GM19043 (cell line): Measurements from ENCODE around the gene PALLD.
"Not testable (repeated sequence)": the region's sequence is repeated elsewhere in the genome, so short reads cannot be mapped to it uniquely, and the experiment has no call there.

ENCODE experiments used
- ATAC-seq: cut with Tn5 transposase; IDR thresholded peaks from one replicate; pipeline ENCODE4 v1.9.1; 2021; ENCODE audit warnings: low read depth; ENCODE audit not compliant: unreplicated experiment

The PALLD gene

DNA sequence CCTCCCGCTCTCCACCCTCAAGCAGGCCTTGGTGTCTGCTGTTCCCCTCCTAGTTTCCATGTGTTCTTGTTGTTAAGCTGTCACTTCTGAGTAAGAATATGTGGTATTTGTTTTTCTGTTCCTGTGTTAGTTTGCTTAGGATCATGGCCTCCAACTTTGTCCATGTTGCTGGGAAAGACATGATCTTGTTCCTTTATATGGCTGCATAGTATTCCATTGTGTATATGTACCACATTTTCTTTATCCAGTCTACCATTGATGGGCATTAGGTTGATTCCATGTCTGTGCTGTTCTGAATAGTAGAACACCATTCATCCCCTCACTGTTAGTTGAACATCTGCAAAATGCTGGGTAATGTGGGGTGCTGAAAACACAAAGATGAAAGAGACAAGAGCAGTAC lies 222.9 kb downstream of the PALLD start:
- no peak for ATAC-seq

DNA sequence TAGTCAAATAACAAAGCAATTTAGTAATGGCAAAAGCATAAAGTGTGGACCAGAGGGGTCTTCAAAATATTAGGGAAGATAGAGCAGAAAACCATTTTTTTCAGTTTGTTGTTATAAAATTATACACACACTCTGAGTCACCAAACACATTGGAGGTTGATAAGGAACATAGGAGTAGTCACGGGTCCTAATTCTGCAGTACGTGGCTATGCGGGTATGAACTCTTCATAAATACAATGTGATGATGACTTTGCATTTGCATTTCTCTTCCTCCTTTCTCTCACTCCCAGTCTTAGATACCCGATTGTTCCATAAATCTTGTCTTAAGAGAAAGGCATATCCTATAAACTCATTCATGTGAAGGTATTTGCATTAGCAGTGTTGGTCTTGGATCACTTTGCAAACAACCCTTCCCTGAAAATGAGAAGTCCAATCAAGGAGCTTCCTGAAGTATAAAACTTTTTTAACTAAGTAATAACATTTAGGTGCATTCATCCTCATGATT lies 223.6 kb downstream of the PALLD start:
- no peak for ATAC-seq

DNA sequence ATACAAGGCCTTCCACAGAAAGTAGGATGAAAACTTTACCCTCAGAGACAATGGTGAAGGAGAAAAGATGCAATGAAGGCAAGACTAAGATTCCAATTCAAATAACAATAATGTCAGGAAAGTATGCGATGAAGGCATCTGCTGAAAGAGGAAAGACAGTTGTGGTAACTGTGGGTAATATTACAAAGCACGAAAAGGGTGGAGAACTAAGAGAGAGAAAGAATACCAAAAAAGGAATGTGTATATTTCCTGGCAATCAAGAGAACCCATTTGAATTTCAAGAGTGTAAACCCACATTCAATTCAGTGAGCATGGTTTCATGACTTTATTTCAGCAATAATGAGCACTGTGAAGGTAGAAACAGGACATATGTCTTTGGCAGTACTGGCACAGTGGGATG lies 225.5 kb downstream of the PALLD start:
- no peak for ATAC-seq

DNA sequence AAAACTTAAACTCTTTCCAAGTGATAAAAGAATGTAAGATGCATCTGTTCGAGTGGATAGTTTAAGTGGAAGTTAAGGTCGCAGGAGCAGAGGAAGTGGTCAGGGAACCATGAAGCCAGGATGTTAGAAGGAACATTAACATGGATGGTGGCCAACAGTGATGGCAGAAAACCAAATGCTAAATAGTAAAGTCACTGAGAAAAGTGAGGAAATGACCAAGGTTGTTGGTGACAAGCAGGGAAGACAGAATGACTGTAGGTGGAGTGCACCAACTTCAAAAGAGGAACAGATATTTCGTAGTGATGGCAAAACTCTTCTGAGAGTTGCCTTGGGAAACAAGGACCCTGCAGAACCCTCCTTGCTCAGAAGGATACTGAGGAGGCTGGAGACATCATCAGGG lies 226.2 kb downstream of the PALLD start:
- ATAC-seq: no peak

DNA sequence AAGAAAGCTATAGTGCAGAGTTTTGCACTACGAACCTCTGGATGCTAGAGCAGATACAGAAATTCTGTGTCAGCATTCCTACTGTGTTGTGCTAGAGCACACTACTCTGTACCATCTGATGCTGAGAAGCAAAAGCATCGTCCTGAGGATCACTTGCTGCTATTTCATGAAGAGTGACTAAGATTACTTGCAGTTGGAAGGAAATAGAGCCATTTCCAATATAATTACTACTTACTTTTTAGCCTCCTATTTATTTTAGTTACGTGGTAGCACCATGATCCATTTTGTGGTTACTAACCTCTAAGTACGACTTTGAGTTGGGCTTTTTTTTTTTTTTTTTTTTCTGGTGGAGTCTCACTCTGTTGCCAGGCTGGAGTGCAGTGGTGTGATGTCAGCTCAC lies 226.7 kb downstream of the PALLD start:
- no peak for ATAC-seq

DNA sequence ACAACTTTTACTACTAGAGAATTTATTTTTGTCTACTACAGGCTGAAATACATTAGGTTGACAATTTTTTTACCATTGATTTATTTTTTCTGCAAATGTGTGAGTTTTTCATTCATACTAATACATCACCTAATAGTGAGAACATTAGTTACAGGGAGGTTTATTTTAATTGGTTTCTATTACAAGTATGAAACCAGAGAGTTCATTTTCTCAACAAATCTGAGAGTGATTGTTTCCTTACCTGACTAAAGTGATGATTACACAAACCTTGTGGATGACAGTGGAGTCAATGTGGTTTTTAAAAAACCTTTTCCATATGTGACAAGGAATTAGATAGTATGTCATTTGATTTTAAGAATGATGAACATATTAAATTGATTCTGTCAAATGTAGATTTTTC lies 227.4 kb downstream of the PALLD start:
- ATAC-seq: no peak

DNA sequence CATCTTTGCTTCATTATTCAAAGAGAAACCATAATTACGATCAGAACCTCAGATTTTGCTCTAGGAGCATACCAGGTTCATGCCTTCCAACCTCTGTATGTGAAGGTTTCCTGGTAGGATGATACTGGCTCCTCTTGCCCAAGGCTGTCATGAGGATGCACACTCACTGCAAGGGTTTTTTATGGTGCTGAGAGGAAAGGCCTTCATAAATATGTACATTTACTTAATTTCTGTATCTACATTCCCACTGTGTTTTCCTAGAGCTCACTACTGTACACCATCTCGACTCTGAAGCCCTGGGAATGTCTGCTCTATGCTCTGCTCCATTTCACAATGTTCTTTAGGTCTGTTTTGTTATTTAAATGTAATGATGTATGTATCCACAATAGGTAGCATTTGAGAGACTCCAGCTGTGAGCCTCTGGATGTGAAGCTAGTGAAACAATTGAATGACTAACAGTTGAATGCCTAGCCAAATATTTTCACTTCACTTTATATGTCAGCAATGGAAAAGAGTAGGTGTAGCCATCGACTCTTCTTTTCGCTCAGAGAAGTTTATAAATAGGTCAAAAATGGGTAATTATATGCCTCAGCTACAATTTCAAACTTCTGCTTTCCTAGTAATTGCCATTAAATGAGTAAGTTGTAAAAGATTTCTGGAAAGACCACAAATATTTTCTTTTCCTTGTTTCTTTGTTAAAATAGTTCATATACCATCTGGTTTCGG lies 228.0 kb downstream of the PALLD start:
- no peak for ATAC-seq

DNA sequence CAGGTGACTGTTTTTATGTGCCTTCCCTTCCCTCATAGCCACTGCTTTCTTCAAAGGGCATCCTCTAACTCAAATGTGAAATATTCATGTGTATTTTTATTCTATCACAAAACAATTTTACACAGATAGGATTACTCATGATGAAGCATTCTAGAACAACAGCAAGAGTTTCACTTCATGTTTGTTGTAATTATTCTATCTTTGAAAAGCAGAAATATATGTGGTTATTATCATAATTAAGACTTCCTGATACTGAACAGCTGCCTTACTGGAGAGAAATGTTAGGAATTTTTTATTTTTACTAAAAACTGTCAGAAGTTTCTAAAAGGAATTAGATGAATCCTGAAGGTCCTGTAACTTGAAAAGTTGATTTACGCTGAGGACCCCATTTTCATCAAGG lies 229.1 kb downstream of the PALLD start:
- ATAC-seq: no peak

DNA sequence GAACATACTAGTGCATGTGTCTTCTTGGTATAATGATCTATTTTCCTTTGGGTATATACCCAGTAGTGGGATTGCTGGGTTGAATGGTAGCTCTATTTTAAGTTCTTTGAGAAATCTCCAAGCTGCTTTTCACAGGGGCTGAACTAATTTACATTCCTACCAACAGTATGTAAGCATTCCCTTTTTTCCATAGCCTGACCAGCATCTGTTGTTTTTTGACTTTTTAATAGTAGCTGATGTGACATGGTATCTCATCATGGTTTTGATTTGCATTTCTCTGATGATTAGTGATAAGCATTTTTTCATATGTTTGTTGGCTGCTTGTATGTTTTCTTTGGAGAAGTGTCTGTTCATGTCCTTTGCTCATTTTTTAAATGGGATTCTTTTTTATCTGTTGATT lies 230.3 kb downstream of the PALLD start:
- not testable (repeated sequence) for ATAC-seq

DNA sequence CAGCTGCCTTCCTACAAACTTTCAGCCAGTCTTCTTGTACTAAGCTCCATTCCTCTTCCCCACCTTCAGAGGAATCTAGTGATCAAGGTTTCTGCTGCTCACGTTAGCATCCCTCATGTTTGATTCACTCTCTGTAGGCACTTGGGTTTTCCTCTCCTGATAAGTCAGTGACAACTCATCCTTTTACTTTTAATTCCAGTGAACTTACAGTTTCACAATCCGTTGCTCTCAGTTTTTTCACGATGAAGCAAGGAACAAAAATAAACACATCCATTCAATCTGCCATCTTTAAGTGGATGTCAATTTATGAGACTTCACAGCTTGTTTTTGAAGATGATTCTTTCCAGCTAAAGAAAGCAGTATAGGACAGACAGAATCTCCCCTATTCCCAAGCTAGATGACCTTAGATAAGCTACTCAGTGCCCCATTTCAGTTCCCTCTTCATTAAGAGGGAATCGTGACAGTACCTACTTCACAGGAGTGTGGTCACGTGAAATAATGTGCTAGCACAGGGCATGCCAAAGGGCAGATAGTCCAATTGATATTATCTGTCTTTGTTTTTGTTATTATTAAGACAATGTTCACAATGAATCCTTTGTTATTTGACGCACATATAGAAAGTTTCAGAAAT lies 234.3 kb downstream of the PALLD start:
- no peak for ATAC-seq

DNA sequence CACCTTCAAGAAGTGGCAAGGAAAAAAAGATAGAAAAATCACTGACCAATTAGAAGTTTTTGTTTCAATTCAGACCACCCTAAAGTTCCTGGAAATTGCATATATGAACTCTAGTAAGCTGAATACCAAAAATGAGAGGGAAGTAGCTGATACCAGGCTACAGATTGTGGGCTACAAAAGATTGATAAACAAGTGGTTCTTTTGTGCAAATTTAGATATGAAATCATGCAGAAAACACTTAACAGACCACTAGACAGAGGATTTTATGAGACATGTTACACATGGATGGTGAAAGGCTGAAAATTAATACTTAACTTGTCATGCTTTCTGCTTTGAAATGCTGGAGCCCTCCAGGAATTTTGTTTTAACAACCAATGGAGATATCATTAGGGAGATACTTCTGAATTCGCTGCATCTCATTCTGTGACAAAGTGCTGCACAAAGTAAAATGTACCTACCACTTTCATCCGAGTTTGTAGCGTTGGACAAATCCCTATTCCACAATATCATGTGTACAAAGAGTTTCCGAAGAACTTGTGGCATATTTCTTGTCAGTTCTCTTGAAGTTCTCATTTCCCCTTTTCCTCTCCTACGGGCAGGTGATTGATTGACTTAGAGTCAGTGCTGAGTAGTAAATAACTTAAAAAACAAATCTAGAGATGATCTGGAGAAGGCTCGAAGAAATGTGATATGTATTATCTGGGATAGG lies 235.0 kb downstream of the PALLD start:
- no peak for ATAC-seq

DNA sequence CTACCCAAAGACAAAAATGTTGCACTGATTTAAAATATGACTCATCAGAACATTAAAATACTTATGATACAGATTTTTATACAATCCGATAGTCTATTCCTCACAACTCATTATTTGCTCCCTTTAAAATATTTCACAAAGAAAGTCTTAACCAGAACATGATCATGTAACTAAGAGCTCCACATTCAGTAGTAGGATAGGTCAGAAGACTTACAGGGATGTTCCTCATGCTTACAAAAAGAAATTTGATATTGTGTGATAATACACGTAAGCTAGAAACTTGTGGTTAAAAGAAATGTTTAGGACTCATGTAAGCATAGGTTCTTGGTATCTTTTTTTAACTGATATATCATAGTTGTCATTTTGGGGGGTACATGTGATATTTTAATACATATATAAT lies 235.9 kb downstream of the PALLD start:
- no peak for ATAC-seq

DNA sequence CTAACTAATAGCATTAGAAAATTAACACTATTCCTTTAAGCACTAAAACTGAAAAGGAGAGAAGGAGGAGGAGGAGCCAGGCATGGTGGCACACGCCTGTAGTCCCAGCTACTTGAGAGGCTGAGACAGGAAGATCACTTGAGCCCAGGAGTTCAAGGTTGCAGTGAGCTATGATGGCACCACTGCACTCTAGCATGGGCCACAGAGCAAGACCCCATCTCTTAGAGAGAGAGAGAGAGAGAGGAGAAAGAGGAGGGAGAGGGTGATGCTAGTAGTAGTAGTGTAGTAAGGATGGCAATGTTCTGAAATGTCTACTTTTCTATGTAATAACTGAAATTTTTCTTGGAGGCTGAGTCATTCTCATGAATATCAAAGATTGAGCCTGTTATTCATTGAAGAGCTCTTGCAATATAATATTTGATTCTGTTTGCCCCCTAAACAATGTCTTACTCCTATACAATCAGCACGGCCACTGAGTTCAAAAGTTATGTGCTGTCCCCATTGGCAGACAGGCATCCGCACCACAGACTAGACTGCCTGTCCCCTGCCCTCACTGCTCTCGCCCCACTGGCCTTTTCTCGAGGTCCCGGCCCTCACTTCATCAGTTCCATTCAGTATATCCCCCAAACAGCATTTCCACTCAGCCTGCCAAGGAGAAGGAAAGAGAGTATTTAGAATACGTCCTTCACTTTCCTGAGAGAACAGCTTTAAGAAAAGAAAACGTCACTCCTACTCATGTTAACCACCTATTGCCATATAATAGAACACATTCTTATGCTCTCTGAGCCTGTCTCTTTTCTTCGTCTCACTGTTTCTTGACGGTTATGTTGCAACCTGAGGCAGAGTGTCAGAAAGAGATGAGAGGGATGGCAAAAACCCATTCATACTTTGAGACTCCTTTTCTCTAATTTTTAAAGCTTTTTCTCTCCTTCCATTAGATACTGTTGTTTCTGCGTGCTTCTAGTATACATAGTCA lies 238.1 kb downstream of the PALLD start:
- no peak for ATAC-seq

DNA sequence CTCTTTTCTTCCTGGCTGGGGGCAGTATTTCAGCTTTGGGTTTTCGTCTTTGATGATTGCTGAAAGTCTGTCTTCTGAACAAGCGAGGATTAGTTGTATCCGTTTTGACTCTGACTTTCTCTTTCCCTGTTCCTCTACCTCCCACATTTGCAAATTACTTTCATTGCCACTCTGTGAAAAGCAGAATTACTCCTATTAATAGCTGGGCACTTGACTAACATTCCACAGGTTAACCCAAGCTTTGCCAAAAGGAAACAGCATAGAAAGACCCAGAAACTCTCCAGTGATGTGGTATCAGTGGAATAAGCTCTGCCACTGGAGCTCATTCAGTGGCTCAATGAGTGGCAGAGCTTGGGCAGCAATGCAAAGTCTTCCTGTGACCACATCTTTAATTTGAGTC lies 238.9 kb downstream of the PALLD start:
- ATAC-seq: no peak

DNA sequence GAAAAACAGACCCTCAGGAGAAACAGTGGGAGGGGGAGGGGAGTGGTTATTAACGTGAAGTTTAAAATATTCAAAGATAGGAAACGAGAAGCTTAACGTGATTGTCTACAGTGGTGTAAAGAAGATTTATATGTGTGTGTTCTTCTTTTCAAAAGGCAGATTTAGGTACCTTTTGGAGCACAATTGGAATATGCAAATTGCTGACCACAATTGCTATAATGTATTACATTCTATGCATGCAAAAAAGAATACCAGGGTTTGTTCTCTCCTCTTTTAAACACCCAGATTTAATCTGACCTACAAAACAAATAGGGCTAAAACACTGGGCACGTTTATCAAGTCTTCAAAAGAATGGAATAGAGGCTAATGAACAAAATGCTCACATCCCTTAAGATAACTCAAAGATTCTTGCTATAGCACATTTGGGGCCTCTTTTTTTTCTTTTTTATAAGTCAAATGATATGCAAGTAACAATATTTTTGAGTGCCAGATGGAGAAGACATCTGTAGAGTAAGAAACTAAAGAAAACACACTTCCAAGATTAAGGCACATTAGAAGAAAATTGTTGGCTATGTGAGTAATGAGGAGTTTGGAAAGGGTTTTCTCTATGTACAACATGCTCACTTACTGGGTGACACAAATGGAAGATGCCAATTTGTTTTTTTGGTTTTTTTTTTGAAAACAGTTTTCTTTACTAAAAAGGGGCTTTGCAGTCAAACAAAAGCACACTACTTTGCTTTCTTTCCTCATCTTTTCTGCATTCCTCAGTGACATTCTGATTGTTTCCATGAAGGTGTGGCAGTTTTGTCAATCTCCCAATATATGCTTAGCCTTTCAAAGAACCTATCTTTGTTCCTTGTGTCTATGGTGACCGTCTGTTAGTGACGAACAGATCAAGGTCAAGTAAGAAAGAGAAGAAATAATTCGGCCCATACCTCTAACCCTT lies 240.3 kb downstream of the PALLD start:
- no peak for ATAC-seq

DNA sequence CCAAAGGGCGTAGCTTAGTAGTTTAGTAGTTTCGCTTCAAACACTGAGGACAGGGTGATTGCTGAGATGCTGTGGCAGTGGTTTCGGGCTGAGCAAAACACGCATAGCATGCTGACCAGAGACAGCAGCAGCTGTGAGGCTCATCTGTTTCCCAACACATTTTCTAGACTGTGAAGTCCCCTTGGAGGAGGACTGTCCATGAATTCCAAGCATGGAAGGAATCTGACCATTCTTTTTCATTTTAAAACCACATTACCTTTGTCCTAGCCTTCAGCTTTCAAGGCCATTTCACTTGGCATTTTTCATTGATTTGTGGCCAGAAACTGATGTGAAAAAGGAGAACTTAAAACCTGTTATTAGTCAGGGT lies 240.9 kb downstream of the PALLD start:
- ATAC-seq: no peak

DNA sequence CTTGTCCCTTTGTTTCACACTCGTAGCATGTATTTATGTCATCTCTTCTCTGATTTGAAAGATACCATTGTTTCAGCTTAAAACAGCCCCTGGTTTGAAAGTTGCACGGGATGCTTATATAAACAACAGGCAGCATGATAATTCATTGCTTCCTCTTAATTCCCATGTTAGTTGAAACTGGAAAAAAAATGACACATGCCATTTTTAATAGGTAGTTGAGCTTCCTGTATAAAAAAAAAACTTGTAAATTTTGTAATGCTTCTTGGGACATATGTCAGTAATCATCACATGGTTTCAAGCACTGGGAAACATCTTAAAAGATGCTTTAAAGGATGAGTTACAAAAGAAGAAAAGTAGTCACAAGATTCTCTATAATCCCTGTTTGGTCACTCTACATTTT lies 243.0 kb downstream of the PALLD start:
- no peak for ATAC-seq

DNA sequence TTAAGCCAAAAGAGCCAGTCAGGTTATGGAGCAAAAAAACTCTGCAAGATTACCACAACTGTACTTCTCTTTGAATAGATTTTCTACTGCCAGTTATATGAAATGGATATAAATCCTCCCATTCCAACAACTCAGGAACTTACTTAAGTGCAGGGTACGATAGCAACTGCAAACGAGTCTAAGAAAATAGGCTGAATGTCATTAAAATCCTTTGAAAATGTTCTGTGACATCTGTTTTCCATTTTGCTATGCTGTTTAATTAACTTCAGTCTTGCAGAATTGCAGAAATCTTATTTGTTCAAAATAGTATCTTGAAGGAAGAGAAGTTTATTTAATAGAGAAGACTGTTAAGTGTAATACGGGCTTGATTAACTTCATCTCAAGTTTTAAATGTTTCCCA lies 243.8 kb downstream of the PALLD start:
- no peak for ATAC-seq

DNA sequence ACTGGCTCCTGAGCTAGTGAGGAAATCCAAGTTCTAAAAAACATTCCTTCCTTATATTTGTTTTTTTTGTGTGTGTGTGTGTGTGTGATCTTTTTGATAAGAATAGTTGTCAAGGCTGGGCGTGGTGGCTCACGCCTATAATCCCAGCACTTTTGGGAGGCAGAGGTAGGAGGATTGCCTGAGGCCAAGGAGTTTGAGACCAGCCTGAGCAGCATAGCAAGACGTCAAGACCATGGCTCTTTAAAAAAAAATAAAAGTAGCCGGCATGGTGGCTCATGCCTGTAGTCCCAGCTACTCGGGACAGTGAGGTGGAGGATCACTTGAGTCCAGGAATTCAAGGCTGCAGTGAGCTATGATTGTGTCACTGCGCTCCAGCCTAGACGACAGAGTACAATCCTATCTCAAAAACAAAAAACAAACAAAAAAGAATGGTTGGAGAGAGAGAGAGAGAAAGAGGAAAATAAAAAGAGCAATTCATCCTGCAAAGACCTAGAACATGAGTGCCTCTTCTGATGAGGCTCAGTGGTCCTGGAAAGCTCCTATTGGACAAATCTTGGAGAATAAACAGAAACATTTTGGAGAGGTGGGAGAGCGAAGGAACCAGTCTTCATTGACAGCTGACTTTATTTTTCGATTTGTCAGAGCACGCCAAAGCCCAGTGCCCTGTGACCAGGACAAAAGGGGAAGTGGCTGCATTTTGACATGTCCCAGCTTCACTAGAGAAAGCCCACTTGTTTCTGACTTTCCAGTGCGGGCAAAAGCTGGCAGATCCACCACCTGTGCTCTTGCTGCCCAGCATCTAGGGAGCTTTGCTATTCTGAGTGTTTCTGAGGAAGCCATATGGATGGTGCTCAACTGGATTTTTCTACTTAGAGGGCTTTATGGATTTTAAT lies 244.7 kb downstream of the PALLD start:
- ATAC-seq: no peak
